ENCODE results near the gene MTA2.

The MTA2 gene

GRCh38 chr11:62546929-62547625 is 54.6 kb downstream of the MTA2 start:
- DNase-seq (ENCODE audit: low read depth), result peak; percentile 71

DNA sequence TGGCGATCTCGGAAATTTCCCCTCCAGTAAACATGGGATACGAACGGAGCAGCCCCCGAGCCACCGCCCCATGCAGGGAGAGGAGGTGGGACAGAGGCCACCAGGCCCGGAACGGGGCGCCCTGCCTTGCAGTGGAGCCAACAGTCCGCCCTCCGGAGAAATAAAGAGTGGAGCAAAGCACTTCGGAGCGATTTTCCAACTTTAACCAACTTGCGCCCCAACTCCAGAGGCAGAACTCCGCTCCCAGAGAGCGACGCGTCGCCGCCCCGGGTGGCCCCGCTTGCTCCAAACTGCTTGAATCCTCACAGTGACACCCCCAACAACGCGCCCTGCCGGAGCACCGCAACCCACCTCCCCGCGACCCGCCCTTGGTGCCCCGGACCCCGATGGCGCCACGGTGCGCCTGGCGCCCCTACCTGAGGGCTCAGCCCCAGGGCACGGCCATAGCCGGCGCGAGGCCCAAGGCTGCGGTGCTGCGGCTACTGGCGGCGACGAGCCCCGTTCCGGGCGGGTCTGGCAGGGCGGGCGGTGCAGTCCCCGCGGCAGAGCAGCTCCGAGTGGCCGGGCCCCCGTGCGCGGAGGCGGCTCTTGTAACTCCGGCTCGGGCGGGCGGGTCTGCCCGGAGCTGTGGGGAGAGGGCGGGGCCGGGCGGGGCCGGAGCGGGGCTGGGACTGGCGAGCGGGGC is 55.3 kb downstream of the MTA2 start, which contains the start of gene AHNAK:
Gene AHNAK (minus strand): TSS at position 563 of the 685 bp plus-strand sequence. CDS start 10,708 bp downstream, outside the sequence.
- peak; percentile 74 for DNase-seq (ENCODE audit: low read depth)

- DNase-seq (ENCODE audit: low read depth), result peak; percentile 88
These were observed 56.0 kb downstream of the MTA2 start for GRCh38 chr11:62545437-62546243.

DNA sequence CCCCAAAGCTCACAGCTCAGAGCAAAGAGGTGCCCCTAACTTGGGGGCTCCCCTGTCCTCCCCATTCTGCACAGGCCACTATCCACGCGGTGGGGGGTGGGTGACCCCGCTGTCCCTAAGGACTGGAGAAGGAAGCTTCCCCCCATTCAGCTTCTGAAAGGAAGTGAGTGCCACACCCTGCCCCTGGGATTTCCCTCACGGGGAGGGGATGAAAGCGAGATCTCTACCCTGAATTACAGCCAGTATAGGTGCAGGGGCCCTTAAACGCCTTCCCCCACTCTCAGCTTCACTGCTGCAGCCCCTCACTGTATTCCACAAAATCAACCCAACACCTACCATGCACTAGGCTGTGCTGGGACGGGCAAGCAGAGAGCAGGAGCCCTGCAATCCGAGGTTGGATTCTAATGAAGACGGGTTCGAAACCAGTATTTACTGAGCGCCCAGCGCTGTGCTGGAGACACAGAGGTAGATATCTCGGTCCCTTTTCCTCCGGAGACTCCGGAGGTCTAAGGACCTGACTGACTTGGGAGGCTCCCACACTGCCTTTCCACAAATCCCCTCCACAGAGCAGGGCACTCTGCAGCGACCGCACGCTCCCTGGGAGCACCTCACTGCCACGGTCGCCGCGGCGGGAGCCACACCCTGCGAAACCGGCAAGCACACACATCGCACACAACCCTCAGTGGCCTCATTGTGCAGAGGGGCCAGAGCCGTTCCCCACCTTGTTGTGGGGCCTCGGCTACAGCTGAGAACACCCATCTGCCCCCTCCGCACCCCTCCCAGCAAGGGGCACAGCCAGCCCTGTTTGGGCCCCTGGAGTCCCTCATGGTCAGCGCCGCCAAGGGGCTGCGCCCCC is 56.9 kb downstream of the MTA2 start:
- no peak for DNase-seq (ENCODE audit: low read depth)

GRCh38 chr11:62543680-62544444 is 57.8 kb downstream of the MTA2 start:
- no peak for DNase-seq (ENCODE audit: low read depth)

All from iris pigment epithelial cell (primary cell).